CD4-positive, alpha-beta T cell (primary cell): ENCODE measurements around the gene CPNE1. TPM values are rescaled to one million over a fixed set of nuclear protein-coding genes. Genes with fewer than 3 reads are reported as not detected.
"Not testable (repeated sequence)": the region's sequence is repeated elsewhere in the genome, so short reads cannot be mapped to it uniquely, and the experiment has no call there.

Experiments
- ATAC-seq: fragments of 200-7000 bp; cut with Tn5 transposase; one replicate; pipeline ENCODE4 v1.10.0; 2022; ENCODE audit warnings: mild to moderate bottlenecking; ENCODE audit not compliant: poor library complexity
- CTCF ChIA-PET: fragments of 350-600 bp; sonication (Branson Sonifier 250); formaldehyde crosslinking; loops from one replicate; lab custom pipeline; 2021; ENCODE audit warnings: antibody characterized with exemption, inconsistent platforms; lab: Charles Lee
- POLR2A ChIA-PET: fragments of 350-600 bp; sonication (Branson Sonifier 250); formaldehyde crosslinking; loops from one replicate; lab custom pipeline; 2021; ENCODE audit warnings: antibody characterized with exemption, inconsistent platforms; lab: Charles Lee
- DNase-seq, 14 experiments: peaks; one replicate each; pipeline ENCODE4 v3.0.0-alpha.2; 2013 to 2020; ENCODE audit warnings: mixed read lengths in 2 of 14
- H3K27ac ChIP-seq, 2 donors: one replicate each; pipeline versions ENCODE4 v1.5.1 to v1.7.0; 2013; ENCODE audit warnings: low read length in 2 of 2, low read depth in 1 of 2, mild to moderate bottlenecking in 1 of 2
- H3K27me3 ChIP-seq, 2 experiments: 1 replicate in 1 of 2; 2 replicates in 1 of 2; pipeline versions ENCODE4 v1.6.1 to v1.7.0; 2013; ENCODE audit warnings: low read length in 2 of 2, control low read depth in 1 of 2, mild to moderate bottlenecking in 1 of 2, moderate library complexity in 1 of 2; ENCODE audit not compliant: insufficient read depth in 2 of 2, control insufficient read depth in 1 of 2
- H3K36me3 ChIP-seq: one replicate; pipeline ENCODE4 v1.6.1; 2013; ENCODE audit warnings: low read length, control low read depth; ENCODE audit not compliant: insufficient read depth
- H3K4me1 ChIP-seq: one replicate; pipeline ENCODE4 v1.6.1; 2013; ENCODE audit warnings: low read length, control low read depth; ENCODE audit not compliant: insufficient read depth
- H3K4me3 ChIP-seq: one replicate; pipeline ENCODE4 v1.5.1; 2013; ENCODE audit warnings: mild to moderate bottlenecking, low read length, moderate library complexity
- H3K9me3 ChIP-seq, 2 experiments: 1 replicate in 1 of 2; 2 replicates in 1 of 2; pipeline versions ENCODE4 v1.6.1 to v1.7.0; 2013; ENCODE audit warnings: low read length in 2 of 2, mild to moderate bottlenecking in 2 of 2, control low read depth in 1 of 2, moderate library complexity in 1 of 2; ENCODE audit not compliant: control insufficient read depth in 1 of 2, insufficient read depth in 1 of 2
- H3K27ac Mint-ChIP-seq: one replicate; pipeline ENCODE4 v1.8.0; 2020; ENCODE audit warnings: mixed read lengths
- H3K27me3 Mint-ChIP-seq: one replicate; pipeline ENCODE4 v1.8.0; 2021; ENCODE audit warnings: mixed read lengths
- H3K36me3 Mint-ChIP-seq: one replicate; pipeline ENCODE4 v1.8.0; 2021; ENCODE audit warnings: low read depth, mixed read lengths
- H3K4me1 Mint-ChIP-seq: one replicate; pipeline ENCODE4 v1.8.0; 2021; ENCODE audit warnings: low read depth, mixed read lengths
- H3K4me3 Mint-ChIP-seq: one replicate; pipeline ENCODE4 v1.8.0; 2020; ENCODE audit warnings: mild to moderate bottlenecking, mixed read lengths
- H3K9me3 Mint-ChIP-seq: one replicate; pipeline ENCODE4 v1.8.0; 2020; ENCODE audit warnings: mixed read lengths
- CTCF ChIP-seq: fragments of 200-600 bp; IDR thresholded peaks from one replicate; pipeline ENCODE4 v1.8.0; 2022; ENCODE audit warnings: antibody characterized with exemption, mild to moderate bottlenecking
- intact Hi-C, 2 experiments: fragments of 100-400 bp; cut with DNase I in 1 of 2; cut with micrococcal nuclease in 1 of 2; formaldehyde crosslinking; loops; one replicate each; pipeline versions ENCODE4 v1.15.1 to v1.9.0; 2023 to 2025; cut with DNase I, micrococcal nuclease
- total RNA-seq, 174 experiments: library from RNA in 2 of 174; stranded (reverse) in 2 of 174; gene quantifications; one replicate each; pipeline ENCODE4 v1.2.3 and lab custom pipeline; 2021 to 2026

CPNE1 gene
- total RNA-seq, 2 experiments from 2014 or later: 146 to 153 TPM

- Histone ChIP-seq H3K9me3 (no peaks in the 10 kb centered on the region), H3K27ac (no peak overlapping the region), H3K27me3 (no peaks in the 10 kb centered on the region), H3K4me1 (peaks cover 18% of the 10 kb centered on the region), H3K36me3 (peaks cover 96% of the 10 kb centered on the region), H3K4me3 (no peak overlapping the region)
- peaks cover 96% of the 10 kb centered on the region for H3K36me3 Mint-ChIP-seq
- peak in 1 of 14 experiments; percentile 4 for DNase-seq
- no peaks in the 10 kb centered on the region for H3K9me3 Mint-ChIP-seq
- ChIA-PET POLR2A (interaction anchor here (1.5 to 4.0 kb wide), 2 partner anchors 9 to 63 kb away, joined by 3 to 27 read pairs; partner anchors contain the start of genes NFS1, PHF20 and ROMO1), CTCF (interaction anchor here (0.9 to 1.1 kb wide), 3 partner anchors 10 to 245 kb away, joined by 3 read pairs; partner anchors contain the start of gene SCAND1)
- no peaks in the 10 kb centered on the region for H3K27me3 Mint-ChIP-seq
- H3K27ac Mint-ChIP-seq: peak overlapping the region; percentile 45
- no peak for ATAC-seq
- no peak for TF ChIP-seq CTCF
- no peak overlapping the region for H3K4me3 Mint-ChIP-seq
- H3K4me1 Mint-ChIP-seq: peaks cover 63% of the 10 kb centered on the region
- intact Hi-C loops: no loop called here
These were observed 44.6 kb upstream of the CPNE1 start for GRCh38 chr20:35709259-35709658.

DNA sequence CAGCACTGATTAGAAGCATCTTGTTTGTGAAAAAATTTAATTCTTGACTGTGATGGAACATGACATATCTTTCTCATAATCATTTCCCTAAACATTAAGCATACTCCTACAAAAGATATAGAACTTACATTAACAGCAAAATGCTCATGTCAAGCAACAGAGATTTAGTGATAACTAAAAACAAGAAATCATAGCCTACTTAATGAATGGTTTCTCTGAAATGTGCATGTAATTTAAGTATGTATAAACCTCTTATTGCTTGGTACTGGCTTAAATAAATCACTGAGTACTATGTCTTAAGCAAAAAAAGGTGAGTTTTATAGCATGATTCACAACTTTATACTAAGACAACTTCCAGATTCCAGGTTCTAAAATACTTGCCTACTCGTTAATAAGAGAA lies 43.8 kb upstream of the CPNE1 start:
- H3K27ac Mint-ChIP-seq: no peak overlapping the region
- no peaks in the 10 kb centered on the region for H3K27me3 Mint-ChIP-seq
- peaks cover 16% of the 10 kb centered on the region for H3K4me1 ChIP-seq
- H3K27ac ChIP-seq: no peak overlapping the region
- no peaks in the 10 kb centered on the region for H3K9me3 ChIP-seq
- no peaks in the 10 kb centered on the region for H3K9me3 Mint-ChIP-seq
- TF ChIP-seq CTCF: no peak
- H3K4me1 Mint-ChIP-seq: peaks cover 55% of the 10 kb centered on the region
- ATAC-seq (no peak), DNase-seq (no peak)
- no peak overlapping the region for H3K4me3 ChIP-seq
- H3K36me3 Mint-ChIP-seq: peaks cover 96% of the 10 kb centered on the region
- ChIA-PET POLR2A (interaction anchor here (1.0 to 1.5 kb wide), 3 partner anchors 9 to 34 kb away, joined by 3 to 8 read pairs (median 5); partner anchors contain the start of genes NFS1, RBM39 and ROMO1), CTCF (interaction anchor here (1.0 to 1.5 kb wide), 4 partner anchors 9 to 246 kb away, joined by 3 to 5 read pairs (median 4); partner anchors contain the start of genes NFS1, ROMO1 and SCAND1)
- intact Hi-C loops: no loop called here
- peaks cover 96% of the 10 kb centered on the region for H3K36me3 ChIP-seq
- no peaks in the 10 kb centered on the region for H3K27me3 ChIP-seq
- H3K4me3 Mint-ChIP-seq: no peak overlapping the region

DNA sequence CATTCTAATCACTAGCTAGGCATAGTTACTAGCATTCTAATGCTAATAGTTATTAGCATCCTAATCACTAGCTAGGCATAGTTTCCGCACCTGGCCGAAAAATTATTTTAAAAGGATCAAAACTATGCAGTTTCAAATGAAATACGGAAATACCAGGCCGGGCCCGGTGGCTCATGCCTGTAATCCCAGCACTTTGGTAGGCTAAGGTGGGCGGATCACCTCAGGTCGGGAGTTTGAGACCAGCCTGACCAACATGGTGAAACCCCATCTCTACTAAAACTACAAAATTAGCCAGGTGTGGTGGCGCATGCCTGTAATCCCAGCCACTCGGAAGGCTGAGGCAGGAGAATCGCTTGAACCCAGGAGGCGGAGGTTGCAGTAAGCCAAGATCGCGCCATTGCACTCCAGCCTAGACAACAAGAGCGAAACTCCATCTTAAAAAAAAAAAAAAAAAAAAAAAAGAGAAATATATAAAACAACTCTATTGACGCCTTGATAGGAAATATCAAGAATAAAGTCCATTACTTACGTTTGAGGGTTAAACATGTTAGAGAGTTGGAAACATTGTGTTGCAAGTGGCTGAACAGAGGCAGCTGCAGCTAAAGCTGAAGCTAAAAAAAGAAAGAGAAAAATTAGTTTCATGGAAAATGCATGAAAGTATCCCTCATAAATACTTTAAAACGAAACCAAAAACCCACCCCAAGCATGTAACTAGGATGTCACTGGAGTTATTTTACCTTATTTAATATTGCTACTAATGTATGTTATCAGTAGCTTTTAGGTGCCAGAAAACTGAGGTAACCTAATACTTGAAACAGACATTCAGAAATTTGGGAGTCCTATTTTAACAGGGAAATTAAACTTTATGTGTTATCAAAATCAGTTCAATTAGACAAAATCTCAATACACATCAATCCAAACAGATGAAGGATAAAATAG lies 42.2 kb upstream of the CPNE1 start:
- H3K27ac Mint-ChIP-seq, H3K27me3 ChIP-seq, ATAC-seq, H3K27ac ChIP-seq, H3K27me3 Mint-ChIP-seq, H3K9me3 Mint-ChIP-seq, H3K4me3 ChIP-seq, H3K4me3 Mint-ChIP-seq, intact Hi-C loops, H3K9me3 ChIP-seq, H3K4me1 ChIP-seq, DNase-seq: not testable (repeated sequence)
- ChIA-PET POLR2A (interaction anchor here (0.9 to 7.8 kb wide), 9 partner anchors 9 to 96 kb away, joined by 3 to 125 read pairs (median 3); partner anchors contain the start of genes CPNE1, RBM12 and RBM39), CTCF (interaction anchor here (1.5 kb wide), 1 partner anchor 12 kb away, joined by 4 read pairs; no protein-coding TSS in a partner anchor)
- Mint-ChIP-seq H3K36me3 (peaks cover 99% of the 10 kb centered on the region), H3K4me1 (peaks cover 50% of the 10 kb centered on the region)
- peaks cover 99% of the 10 kb centered on the region for H3K36me3 ChIP-seq

- H3K9me3 Mint-ChIP-seq, H3K9me3 ChIP-seq, H3K27ac ChIP-seq, H3K27me3 Mint-ChIP-seq, H3K4me3 ChIP-seq, H3K27ac Mint-ChIP-seq, ATAC-seq, H3K4me1 ChIP-seq, DNase-seq, H3K4me3 Mint-ChIP-seq, H3K27me3 ChIP-seq, intact Hi-C loops: not testable (repeated sequence)
- CTCF ChIA-PET: interaction anchor here (0.5 to 1.2 kb wide), 2 partner anchors 80 to 105 kb away, joined by 3 to 4 read pairs; no protein-coding TSS in a partner anchor
- POLR2A ChIA-PET: interaction anchor here (0.9 to 7.8 kb wide), 3 partner anchors 10 to 97 kb away, joined by 3 to 125 read pairs (median 6); partner anchors contain the start of gene RBM39
- H3K36me3 Mint-ChIP-seq: peaks cover 93% of the 10 kb centered on the region
- peaks cover 94% of the 10 kb centered on the region for H3K36me3 ChIP-seq
- peaks cover 47% of the 10 kb centered on the region for H3K4me1 Mint-ChIP-seq
These were observed 41.2 kb upstream of the CPNE1 start for GRCh38 chr20:35705894-35706293.
